GM18508 (cell line): ENCODE data around the gene SERPINB8.

Experiments
- ATAC-seq: cut with Tn5 transposase; IDR thresholded peaks from one replicate; pipeline ENCODE4 v1.9.1; 2021; ENCODE audit warnings: moderate number of reproducible peaks; ENCODE audit not compliant: insufficient read depth, unreplicated experiment

Gene SERPINB8

DNA sequence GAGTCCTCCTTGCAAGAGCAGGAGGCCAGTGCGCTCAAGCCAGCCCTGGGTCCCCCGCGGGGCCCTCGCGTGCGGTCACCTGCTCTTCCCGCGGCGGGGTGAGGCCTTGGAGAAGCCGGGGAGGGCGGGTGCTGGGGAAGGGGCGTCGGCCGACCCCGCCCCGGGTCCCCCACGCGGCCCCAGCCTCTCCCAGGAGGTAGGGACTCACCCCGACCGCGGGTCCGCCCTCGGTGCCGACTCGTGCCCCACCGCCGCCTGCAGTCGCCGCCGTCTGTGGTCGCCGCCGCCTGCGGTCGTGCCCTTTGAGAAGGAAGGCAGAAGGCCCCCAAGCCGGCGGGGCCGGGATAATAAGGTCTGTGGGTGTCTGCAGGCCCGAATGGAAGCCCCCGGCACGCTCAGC is 32.7 kb downstream of the SERPINB8 start:
- ATAC-seq = no peak

DNA sequence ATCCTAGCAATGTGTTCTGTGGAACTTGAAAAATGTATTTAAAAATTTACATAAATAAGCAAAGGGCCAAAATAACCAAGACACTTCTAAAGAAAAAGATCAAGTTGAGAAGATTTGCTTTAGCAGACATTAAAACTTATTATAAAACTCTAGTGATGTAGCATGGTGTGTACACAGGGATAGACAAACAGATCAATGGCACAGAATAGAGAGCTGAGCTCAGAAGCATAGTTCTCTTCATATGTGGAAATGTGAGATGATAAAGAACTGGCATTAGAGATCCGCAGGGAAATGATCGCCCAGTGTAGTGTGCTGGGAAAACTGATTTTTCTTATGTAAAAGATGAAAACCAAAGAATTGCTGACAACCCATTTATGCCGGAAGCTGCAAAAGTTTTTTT is 39.4 kb downstream of the SERPINB8 start:
- ATAC-seq = no peak

DNA sequence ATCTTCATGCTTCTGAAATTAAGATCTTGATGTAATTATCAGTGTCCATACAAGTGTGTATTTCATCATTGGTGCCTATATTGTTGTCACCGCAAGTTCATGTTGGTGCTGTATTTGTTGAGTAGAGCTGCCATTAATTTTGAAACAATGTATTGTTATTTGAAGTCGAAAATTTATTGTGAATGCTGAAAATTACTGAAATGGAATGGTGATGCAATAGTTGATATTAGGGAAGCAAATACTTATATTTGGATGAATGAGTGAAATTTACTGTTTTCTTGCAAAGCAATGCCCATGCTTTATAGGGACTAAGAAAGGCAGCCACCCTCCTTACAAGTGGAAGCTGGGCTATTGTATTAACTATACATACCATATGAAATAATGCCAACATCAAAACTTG is 41.6 kb downstream of the SERPINB8 start:
- no peak for ATAC-seq

DNA sequence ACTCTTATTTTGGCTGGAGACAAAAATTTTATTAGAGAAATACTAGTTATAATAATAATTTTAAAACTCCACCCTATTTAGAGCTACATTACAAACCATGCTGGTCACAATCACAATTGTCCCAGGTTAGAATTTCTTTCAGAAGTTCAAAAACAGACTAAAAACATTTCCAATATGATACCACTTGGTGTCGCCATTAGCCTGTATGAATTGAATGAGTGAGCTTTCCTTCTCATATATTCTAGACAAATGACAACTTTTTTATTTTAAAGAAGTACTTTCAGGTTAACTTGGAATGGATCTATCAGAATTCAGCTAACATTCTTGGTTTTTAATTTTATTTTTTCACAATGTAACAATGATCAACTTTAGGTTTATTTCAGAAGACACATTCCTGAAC is 48.0 kb downstream of the SERPINB8 start:
- ATAC-seq = no peak

- no peak for ATAC-seq
Measured at GRCh38 chr18:64019922-64020756, 50.3 kb downstream of the SERPINB8 start.

GRCh38 chr18:64026350-64026749 is 56.5 kb downstream of the SERPINB8 start:
- ATAC-seq = no peak

GRCh38 chr18:64027931-64028695 is 58.2 kb downstream of the SERPINB8 start:
- peak; percentile 64 for ATAC-seq

DNA sequence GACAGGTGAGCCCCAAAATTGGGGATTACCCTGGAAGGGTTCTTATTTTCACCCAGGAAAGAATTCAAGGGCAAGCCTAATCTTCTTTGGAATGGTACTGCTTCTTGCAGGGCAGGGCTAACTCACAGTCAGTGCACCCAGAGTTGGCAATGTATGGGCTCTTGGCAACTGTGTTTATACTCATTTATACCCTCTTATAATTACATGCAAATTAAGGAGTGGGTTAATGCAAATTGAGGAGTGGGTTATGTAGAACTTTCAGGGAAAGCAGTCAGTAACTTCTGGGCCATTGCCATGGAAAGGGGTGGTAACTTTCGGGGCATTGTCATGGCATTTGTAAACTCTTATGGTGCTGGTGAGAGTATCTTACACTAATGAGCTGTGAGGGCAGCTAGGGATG is 59.2 kb downstream of the SERPINB8 start:
- ATAC-seq = no peak

- no peak for ATAC-seq
Measured at GRCh38 chr18:64031411-64031810, 61.5 kb downstream of the SERPINB8 start.

DNA sequence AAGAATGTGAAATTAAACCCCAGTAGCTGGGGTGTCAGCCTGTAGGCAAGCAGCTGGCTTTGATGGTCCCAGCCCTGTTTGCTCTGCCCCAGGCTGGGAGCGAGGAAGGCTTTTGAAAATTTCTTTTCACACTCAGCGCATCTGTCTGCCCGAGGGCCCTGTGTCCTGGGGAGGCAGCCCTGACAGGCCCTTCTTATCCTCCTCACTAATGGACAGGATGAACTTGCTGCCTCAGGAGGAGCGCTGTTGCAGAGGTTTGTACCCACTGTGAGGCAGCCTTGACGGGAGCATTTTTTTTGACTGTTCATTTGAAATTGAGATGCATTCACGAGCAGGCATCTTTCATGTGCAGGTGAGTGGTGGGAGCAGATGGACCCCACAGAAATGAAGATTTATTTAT is 62.4 kb downstream of the SERPINB8 start:
- no peak for ATAC-seq

DNA sequence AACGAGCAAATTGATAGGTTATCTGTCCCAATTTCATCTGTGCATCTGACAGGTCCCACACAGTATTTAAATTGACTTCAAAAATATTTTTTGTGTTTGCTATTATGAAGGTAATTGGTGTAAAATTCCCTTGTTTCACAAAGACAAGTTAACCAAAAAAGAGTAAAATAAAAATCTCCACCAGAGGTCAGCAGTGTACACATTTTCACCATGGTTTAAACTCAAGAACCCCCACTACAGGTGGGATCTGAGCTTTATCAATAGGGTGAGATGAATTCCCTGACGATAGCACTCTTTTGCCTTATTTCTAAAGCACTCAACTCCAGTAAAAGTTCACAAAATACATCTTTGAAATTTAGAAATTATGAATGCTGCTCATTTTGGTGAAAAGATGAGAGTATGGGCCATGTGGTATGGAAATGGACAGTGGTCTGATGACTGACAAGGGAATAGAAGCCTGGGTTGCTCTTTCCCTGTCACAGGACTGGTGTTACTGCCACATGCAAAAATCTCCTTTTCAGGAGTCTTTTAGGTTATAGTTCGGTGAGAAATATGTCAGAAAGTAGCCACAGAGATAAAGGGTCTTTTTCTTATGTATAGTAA is 68.0 kb downstream of the SERPINB8 start:
- ATAC-seq = peak; percentile 67
